Suprapubic skin (tissue), 4 donors: ENCODE measurements around the gene LDLRAD4. TPM values are rescaled to one million over a fixed set of nuclear protein-coding genes. Genes with fewer than 3 reads are reported as not detected.

ENCODE experiments used
- DNase-seq, 2 donors: peaks; one replicate each; pipeline ENCODE4 v3.0.0-alpha.2; 2019; ENCODE audit warnings: low spot score in 2 of 2
- H3K27ac ChIP-seq: fragments of 200-600 bp; sonication (generic); one replicate; pipeline ENCODE4 v1.5.1; 2019
- H3K27me3 ChIP-seq: fragments of 200-600 bp; sonication (generic); one replicate; pipeline ENCODE4 v1.5.1; 2019
- H3K36me3 ChIP-seq: fragments of 200-600 bp; sonication (generic); one replicate; pipeline ENCODE4 v1.5.1; 2019
- H3K4me1 ChIP-seq: fragments of 200-600 bp; sonication (generic); one replicate; pipeline ENCODE4 v1.5.1; 2019
- H3K4me3 ChIP-seq: fragments of 200-600 bp; sonication (generic); one replicate; pipeline ENCODE4 v1.5.1; 2019; ENCODE audit warnings: mild to moderate bottlenecking
- H3K9me3 ChIP-seq: fragments of 200-600 bp; sonication (generic); one replicate; pipeline ENCODE4 v1.5.1; 2019
- EP300 ChIP-seq: sonication (generic); formaldehyde crosslinking; IDR thresholded peaks from one replicate; pipeline ENCODE4 v1.6.1; 2017; ENCODE audit warnings: antibody characterized with exemption
- POLR2A ChIP-seq, 2 donors: fragments of 450-650 bp; IDR thresholded peaks; one replicate each; pipeline ENCODE4 v1.6.1; 2017; ENCODE audit warnings: antibody characterized with exemption in 2 of 2, mild to moderate bottlenecking in 2 of 2, moderate library complexity in 2 of 2
- POLR2AphosphoS5 ChIP-seq, 3 donors: sonication (generic); formaldehyde crosslinking; IDR thresholded peaks; one replicate each; pipeline ENCODE4 v1.6.1; 2017; ENCODE audit warnings: antibody characterized with exemption in 3 of 3
- WGBS: methylation state at CpG from one replicate; pipeline ENCODE4 v1.1.5; 2018; 5-methylcytosine and 5-hydroxymethylcytosine counted together
- total RNA-seq, 4 donors: library from RNA; depleted of rRNA; stranded (reverse); fragments of >200 nt; gene quantifications; one replicate each; pipeline ENCODE4 v1.1.0, GENCODE V29; 2016
- TF ChIP-seq, protein P1 (sequence below), 2 donors: fragments of 200-600 bp in 1 of 2; fragments of 450-650 bp in 1 of 2; sonication (generic) in 1 of 2; IDR thresholded peaks; one replicate each; pipeline ENCODE4 v1.5.1; 2016 to 2019; ENCODE audit warnings: antibody characterized with exemption in 2 of 2, mild to moderate bottlenecking in 1 of 2, moderate library complexity in 1 of 2

The LDLRAD4 gene
- total RNA-seq, 4 donors from 2014 or later, result 10.1 to 31.6 (median 15.1) TPM

DNA sequence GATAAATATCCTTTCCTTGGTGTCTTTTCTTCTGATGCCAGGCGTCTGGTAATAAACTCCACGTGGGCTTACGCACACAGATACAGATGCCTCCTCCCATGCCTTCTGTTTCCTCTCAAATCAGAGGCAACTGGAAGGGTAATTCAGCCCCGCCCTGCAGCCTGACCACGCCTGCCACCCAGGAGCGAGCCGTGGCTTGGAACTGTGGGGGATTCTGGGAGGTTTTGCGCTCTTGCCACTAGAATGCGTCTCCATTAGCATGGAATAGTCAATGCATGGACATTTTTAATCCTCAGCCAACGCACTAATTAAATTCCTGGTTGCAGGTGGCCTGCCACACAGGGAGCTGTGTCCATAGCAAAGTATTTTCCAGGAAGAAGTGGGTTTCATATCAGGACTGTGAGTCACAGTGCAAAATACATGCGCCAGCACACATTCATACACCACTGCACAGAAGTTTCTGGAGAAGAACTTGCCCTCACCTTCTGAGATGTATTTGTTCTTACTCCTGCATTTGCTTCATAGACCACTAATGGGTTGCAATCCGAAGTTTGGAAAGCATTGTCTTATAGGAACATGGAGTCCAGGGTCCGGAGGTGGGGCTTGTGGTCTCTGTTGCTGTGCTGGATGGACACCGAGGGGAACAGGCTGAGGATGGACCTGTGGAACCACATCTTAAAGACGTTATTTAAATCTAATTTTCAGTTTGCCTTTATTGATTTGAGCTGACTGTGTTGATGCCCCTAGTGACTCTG, 151.4 kb downstream of the LDLRAD4 start:
- no peak for DNase-seq
- Histone ChIP-seq H3K9me3 (no peaks in the 10 kb centered on the region), H3K4me3 (no peak overlapping the region), H3K27me3 (no peaks in the 10 kb centered on the region), H3K36me3 (no peaks in the 10 kb centered on the region), H3K4me1 (peaks cover 19% of the 10 kb centered on the region), H3K27ac (no peak overlapping the region)
- TF ChIP-seq POLR2AphosphoS5 (IDR thresholded peaks at IDR 0.05) (no peak), EP300 (no peak), POLR2A (IDR thresholded peaks at IDR 0.05) (no peak)
- TF ChIP-seq, protein P1, sequence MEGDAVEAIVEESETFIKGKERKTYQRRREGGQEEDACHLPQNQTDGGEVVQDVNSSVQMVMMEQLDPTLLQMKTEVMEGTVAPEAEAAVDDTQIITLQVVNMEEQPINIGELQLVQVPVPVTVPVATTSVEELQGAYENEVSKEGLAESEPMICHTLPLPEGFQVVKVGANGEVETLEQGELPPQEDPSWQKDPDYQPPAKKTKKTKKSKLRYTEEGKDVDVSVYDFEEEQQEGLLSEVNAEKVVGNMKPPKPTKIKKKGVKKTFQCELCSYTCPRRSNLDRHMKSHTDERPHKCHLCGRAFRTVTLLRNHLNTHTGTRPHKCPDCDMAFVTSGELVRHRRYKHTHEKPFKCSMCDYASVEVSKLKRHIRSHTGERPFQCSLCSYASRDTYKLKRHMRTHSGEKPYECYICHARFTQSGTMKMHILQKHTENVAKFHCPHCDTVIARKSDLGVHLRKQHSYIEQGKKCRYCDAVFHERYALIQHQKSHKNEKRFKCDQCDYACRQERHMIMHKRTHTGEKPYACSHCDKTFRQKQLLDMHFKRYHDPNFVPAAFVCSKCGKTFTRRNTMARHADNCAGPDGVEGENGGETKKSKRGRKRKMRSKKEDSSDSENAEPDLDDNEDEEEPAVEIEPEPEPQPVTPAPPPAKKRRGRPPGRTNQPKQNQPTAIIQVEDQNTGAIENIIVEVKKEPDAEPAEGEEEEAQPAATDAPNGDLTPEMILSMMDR (IDR thresholded peaks at IDR 0.05), result no peak
- 59% methylated on average over 15 of the region's 15 CpGs for WGBS

DNA sequence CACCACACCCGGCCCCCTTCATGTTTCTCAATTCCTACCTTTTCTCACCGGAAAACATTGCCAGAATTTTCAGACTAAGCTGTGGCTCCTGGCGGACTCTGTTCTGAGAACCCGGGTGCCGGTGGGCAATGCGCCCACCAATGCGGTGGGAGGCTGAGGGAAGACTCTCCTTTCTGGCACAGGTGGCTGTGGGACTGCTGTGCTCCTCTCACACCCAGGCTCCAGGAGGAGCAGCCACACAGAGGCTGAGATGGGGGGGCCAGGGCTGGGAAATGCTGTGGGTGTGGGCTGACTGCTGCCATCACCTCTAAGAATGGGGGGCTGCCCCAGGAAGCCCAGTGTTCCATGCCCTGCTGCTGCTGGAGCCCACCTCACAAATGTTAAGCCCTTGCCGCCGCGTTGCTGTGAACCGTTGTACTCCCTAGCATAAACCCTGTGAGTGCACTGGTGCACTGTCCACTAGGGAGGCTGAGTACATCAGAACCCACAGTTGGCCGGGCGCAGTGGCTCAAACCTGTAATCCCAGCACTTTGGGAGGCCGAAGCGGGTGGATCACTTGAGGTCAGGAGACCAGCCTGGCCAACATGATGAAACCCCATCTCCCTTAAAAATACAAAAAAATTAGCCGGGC, 152.6 kb downstream of the LDLRAD4 start:
- H3K27me3 ChIP-seq, result no peaks in the 10 kb centered on the region
- H3K27ac ChIP-seq, result no peak overlapping the region
- no peak for DNase-seq
- TF ChIP-seq POLR2AphosphoS5 (IDR thresholded peaks at IDR 0.05) (no peak), EP300 (no peak), POLR2A (IDR thresholded peaks at IDR 0.05) (no peak)
- TF ChIP-seq, protein P1 (IDR thresholded peaks at IDR 0.05), result no peak
- H3K4me3 ChIP-seq, result no peak overlapping the region
- 98% methylated on average over 12 of the region's 16 CpGs for WGBS
- H3K4me1 ChIP-seq, result peaks cover 31% of the 10 kb centered on the region
- no peaks in the 10 kb centered on the region for H3K9me3 ChIP-seq
- no peaks in the 10 kb centered on the region for H3K36me3 ChIP-seq

DNA sequence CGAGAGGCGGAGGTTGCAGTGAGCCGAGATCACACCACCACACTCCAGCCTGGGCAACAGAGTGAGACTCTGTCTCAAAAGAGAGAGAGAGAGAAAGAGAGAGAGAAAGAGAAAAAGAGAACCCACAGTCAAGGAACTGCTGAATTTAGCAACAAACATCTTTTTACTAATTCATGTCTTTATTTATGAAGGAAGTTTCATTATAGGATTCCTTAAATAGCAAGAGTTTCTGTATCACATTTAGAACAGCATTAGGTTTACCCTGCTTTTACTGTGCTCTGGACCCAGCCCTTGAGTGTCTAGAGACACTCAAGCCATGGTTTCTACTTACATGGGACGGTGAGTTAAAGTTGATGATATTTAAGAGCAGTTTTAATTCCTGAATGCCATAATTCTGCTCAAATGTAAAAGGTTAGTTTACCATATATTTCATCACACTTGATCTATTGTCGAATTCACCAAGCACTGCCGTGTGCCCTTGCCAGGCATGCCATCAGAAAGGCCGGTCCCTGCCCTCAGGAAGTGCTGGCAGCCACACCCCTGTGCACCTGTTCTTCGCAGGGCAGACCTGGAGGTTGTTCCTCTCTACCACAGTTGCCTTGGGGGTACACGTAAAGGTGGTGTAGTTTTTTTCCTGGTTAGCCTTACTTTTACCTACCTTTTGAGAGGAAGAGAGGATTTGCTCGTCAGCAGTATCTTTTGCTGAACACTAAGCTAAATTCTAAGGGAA, 153.3 kb downstream of the LDLRAD4 start:
- WGBS, result 63% methylated on average over 10 of the region's 10 CpGs
- TF ChIP-seq EP300 (no peak), POLR2A (IDR thresholded peaks at IDR 0.05) (no peak), POLR2AphosphoS5 (IDR thresholded peaks at IDR 0.05) (no peak)
- TF ChIP-seq, protein P1 (IDR thresholded peaks at IDR 0.05), result no peak
- no peaks in the 10 kb centered on the region for H3K27me3 ChIP-seq

DNA sequence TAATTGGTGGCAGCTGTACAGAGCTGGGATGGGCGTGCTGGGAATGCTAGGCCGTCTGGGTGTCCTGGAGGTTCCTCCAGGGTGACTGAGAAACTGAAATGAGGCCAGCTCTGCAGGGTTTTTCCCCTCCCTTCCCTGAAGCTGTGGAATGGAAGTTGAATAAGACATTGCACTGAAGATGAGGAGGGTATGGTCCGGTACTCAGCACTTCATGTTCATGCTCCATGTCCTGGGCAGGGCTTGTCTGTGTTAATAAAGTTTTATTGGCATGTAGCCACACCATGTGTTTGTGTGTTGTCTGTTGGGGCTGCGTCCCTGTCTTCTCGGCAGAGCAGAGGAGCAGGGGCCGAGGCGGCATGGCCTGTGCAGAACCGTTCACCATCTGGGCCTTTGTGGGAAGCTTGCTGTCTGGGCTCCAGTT, 154.0 kb downstream of the LDLRAD4 start:
- Histone ChIP-seq H3K36me3 (no peaks in the 10 kb centered on the region), H3K9me3 (no peaks in the 10 kb centered on the region), H3K27me3 (no peaks in the 10 kb centered on the region), H3K27ac (peak overlapping the region; percentile 9), H3K4me1 (peaks cover 31% of the 10 kb centered on the region), H3K4me3 (no peak overlapping the region)
- TF ChIP-seq, protein P1 (IDR thresholded peaks at IDR 0.05), result no peak
- no peak for TF ChIP-seq POLR2AphosphoS5 (IDR thresholded peaks at IDR 0.05)
- peak in 1 of 2 donors; percentile 41 for DNase-seq
- 52% methylated on average over 8 of the region's 8 CpGs for WGBS

More for the DNA sequence above, 153.3 kb downstream of the LDLRAD4 start:
- H3K4me1 ChIP-seq, result peaks cover 31% of the 10 kb centered on the region
- H3K9me3 ChIP-seq, result no peaks in the 10 kb centered on the region
- no peak overlapping the region for H3K27ac ChIP-seq
- DNase-seq, result no peak
- H3K4me3 ChIP-seq, result no peak overlapping the region
- H3K36me3 ChIP-seq, result no peaks in the 10 kb centered on the region

DNA sequence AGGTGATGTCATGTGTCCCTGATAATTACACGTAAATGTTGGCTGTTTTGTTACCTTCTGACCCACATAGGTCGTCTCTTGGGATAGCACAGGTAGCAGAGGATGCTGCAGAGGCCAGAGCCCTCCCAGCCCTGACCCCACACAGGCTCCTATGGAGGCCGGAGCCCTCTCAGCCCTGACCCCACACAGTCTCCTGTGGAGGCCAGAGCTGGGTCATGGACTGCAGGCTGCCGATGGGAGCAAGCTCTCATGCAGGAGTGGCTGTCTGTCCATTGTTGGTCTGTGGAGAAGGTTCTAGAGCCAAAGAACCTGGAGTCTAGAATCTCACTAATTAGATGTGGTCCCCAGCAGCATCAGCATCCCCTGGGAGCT, 155.5 kb downstream of the LDLRAD4 start:
- WGBS, result 95% methylated on average over 4 of the region's 4 CpGs

More for the DNA sequence above, 155.5 kb downstream of the LDLRAD4 start:
- peak in 1 of 2 donors; percentile 56 for DNase-seq
- peaks cover 34% of the 10 kb centered on the region for H3K4me1 ChIP-seq
- no peaks in the 10 kb centered on the region for H3K36me3 ChIP-seq
- H3K9me3 ChIP-seq, result no peaks in the 10 kb centered on the region
- no peak overlapping the region for H3K4me3 ChIP-seq
- H3K27ac ChIP-seq, result no peak overlapping the region
- TF ChIP-seq POLR2AphosphoS5 (IDR thresholded peaks at IDR 0.05), result no peak
- TF ChIP-seq EP300, result no peak
- TF ChIP-seq POLR2A (IDR thresholded peaks at IDR 0.05), result no peak
- TF ChIP-seq, protein P1 (IDR thresholded peaks at IDR 0.05), result no peak
- H3K27me3 ChIP-seq, result no peaks in the 10 kb centered on the region
